ENCODE measurements around the gene TPCN2. TPM values are rescaled to one million over a fixed set of nuclear protein-coding genes. Genes with fewer than 3 reads are reported as not detected.
A peak's percentile ranks its signal among the peaks of the same experiment; 100 is the strongest.

TPCN2 gene
- total and polyA plus RNA-seq, 9 of the 15 experiments (the other 6 are each of a cell fraction or from before 2014, with no cell fraction given), result 0.66 to 10.2 (median 4.6) TPM

- no peak for ATAC-seq
- BruUV-seq (replicated peaks), result no TSS peak
- Histone ChIP-seq H3K4me3 (no peak overlapping the region), H4K20me1 (replicated peaks; ENCODE audit: control insufficient read depth, insufficient read depth, low read length) (peaks cover 10% of the 10 kb centered on the region; the same call in 1 of the 2 replicates), H3K4me2 (ENCODE audit: insufficient read depth, low read length) (no peak overlapping the region), H3K4me1 (replicated peaks in 1 of 2; ENCODE audit: control insufficient read depth in 2 of 2, insufficient read depth in 2 of 2, low read length in 2 of 2) (peaks cover 0 to 11% of the 10 kb centered on the region in 2 experiments; a peak in 2 of 5 replicates), H3K79me2 (ENCODE audit: control insufficient read depth, insufficient read depth, low read length) (no peaks in the 10 kb centered on the region), H3K9me1 (ENCODE audit: control insufficient read depth, insufficient read depth, low read length) (no peaks in the 10 kb centered on the region), H3K36me3 (ENCODE audit: control insufficient read depth, insufficient read depth, low read length) (no peaks in the 10 kb centered on the region), H3K9ac (ENCODE audit: insufficient read depth in 1 of 2, low read depth in 2 of 2, low read length in 2 of 2) (no peak overlapping the region), H3K27me3 (ENCODE audit: control insufficient read depth in 2 of 2, insufficient read depth in 2 of 2, low read length in 2 of 2) (peaks cover 34 to 76% of the 10 kb centered on the region in 2 experiments), H3K9me3 (replicated peaks; ENCODE audit: control insufficient read depth, insufficient read depth, low read depth, low read length) (no peaks in the 10 kb centered on the region), H2AFZ (ENCODE audit: low read depth, low read length) (no peak overlapping the region), H3K27ac (ENCODE audit: extremely low read depth, low read depth, low read length) (no peak overlapping the region)
- in situ Hi-C loops (cut with MboI) (no loop called here), intact Hi-C loops (cut with micrococcal nuclease) (no loop called here)
- POLR2A ChIA-PET, result interaction anchor here (0.7 kb wide), 1 partner anchor 336 kb away, joined by 3 read pairs; no protein-coding TSS in a partner anchor
- no peak for FAIRE-seq
- 4% methylated on average over 20 of the region's 20 CpGs for WGBS (ENCODE audit: insufficient coverage, low coverage, missing lambda C conversion rate)
- TF ChIP-seq HNRNPL (IDR thresholded peaks at IDR 0.05; ENCODE audit: low read depth, low read length) (no peak), PRDM10 (IDR thresholded peaks at IDR 0.05; ENCODE audit: partially characterized antibody) (peak; percentile 16)
- DNase-seq (ENCODE audit: extremely low read depth in 1 of 4, low spot score in 3 of 4), result no peak
- CTCF ChIA-PET (ENCODE audit: low intra/inter-chr PET ratio), result no interaction called here
Measured at GRCh38 chr11:69111624-69112542, 63.2 kb downstream of the TPCN2 start.

Measured in K562 (cell line).